Activated naive CD4-positive, alpha-beta T cell treated with anti-CD3 and anti-CD28 coated beads, Interleukin-2, amount 50 U/mL, for 24 hours (primary cell): Measurements from ENCODE around the gene PEX5L.
A peak's percentile ranks its signal among the peaks of the same experiment; 100 is the strongest.
"Not testable (repeated sequence)": the region's sequence is repeated elsewhere in the genome, so short reads cannot be mapped to it uniquely, and the experiment has no call there.

Source experiments
- H3K27ac Mint-ChIP-seq: one replicate; pipeline ENCODE4 v1.8.0; 2021; ENCODE audit warnings: mild to moderate bottlenecking, mixed read lengths
- H3K27me3 Mint-ChIP-seq: one replicate; pipeline ENCODE4 v1.8.0; 2021; ENCODE audit warnings: mixed read lengths
- H3K36me3 Mint-ChIP-seq: one replicate; pipeline ENCODE4 v1.8.0; 2021; ENCODE audit warnings: mixed read lengths
- H3K4me1 Mint-ChIP-seq: one replicate; pipeline ENCODE4 v1.8.0; 2021; ENCODE audit warnings: mixed read lengths
- H3K4me3 Mint-ChIP-seq: one replicate; pipeline ENCODE4 v1.8.0; 2021; ENCODE audit warnings: mild to moderate bottlenecking, mixed read lengths
- H3K9me3 Mint-ChIP-seq: one replicate; pipeline ENCODE4 v1.8.0; 2021; ENCODE audit warnings: mixed read lengths

PEX5L gene

GRCh38 chr3:180036671-180037455 lies at the start of gene PEX5L:
Gene PEX5L, minus strand, starts transcription at chr3:180036937. Its CDS starts 338 bp downstream, at chr3:180036599.
- Mint-ChIP-seq H3K4me1 (peaks cover 15% of the 10 kb centered on the region), H3K4me3 (peak within 1 kb of the TSS; percentile 72), H3K27me3 (peaks cover 41% of the 10 kb centered on the region), H3K9me3 (peaks cover 12% of the 10 kb centered on the region), H3K27ac (no peak within 1 kb of the TSS), H3K36me3 (no peaks in the 10 kb centered on the region)

GRCh38 chr3:180085122-180085710 lies 48.5 kb upstream of the PEX5L start:
- no peaks in the 10 kb centered on the region for H3K4me1 Mint-ChIP-seq
- H3K4me3 Mint-ChIP-seq, result no peak overlapping the region
- H3K27ac Mint-ChIP-seq, result no peak overlapping the region
- no peaks in the 10 kb centered on the region for H3K36me3 Mint-ChIP-seq
- peaks cover 8% of the 10 kb centered on the region for H3K9me3 Mint-ChIP-seq
- H3K27me3 Mint-ChIP-seq, result no peaks in the 10 kb centered on the region

GRCh38 chr3:180082699-180083098 lies 46.0 kb upstream of the PEX5L start:
- H3K4me3 Mint-ChIP-seq, result no peak overlapping the region
- H3K27me3 Mint-ChIP-seq, result no peaks in the 10 kb centered on the region
- no peaks in the 10 kb centered on the region for H3K4me1 Mint-ChIP-seq
- no peaks in the 10 kb centered on the region for H3K36me3 Mint-ChIP-seq
- no peak overlapping the region for H3K27ac Mint-ChIP-seq
- H3K9me3 Mint-ChIP-seq, result peaks cover 13% of the 10 kb centered on the region

GRCh38 chr3:180078592-180078991 lies 41.9 kb upstream of the PEX5L start:
- H3K9me3 Mint-ChIP-seq, result peaks cover 16% of the 10 kb centered on the region
- no peak overlapping the region for H3K4me3 Mint-ChIP-seq
- no peaks in the 10 kb centered on the region for H3K4me1 Mint-ChIP-seq
- peaks cover 3% of the 10 kb centered on the region for H3K27me3 Mint-ChIP-seq
- H3K36me3 Mint-ChIP-seq, result no peaks in the 10 kb centered on the region
- H3K27ac Mint-ChIP-seq, result no peak overlapping the region

GRCh38 chr3:180073561-180073960 lies 36.8 kb upstream of the PEX5L start:
- Mint-ChIP-seq H3K4me1 (no peaks in the 10 kb centered on the region), H3K27me3 (peaks cover 3% of the 10 kb centered on the region), H3K27ac (no peak overlapping the region), H3K4me3 (no peak overlapping the region), H3K36me3 (no peaks in the 10 kb centered on the region), H3K9me3 (peaks cover 3% of the 10 kb centered on the region)

- Mint-ChIP-seq H3K4me3 (no peak overlapping the region), H3K36me3 (no peaks in the 10 kb centered on the region), H3K27ac (no peak overlapping the region), H3K4me1 (no peaks in the 10 kb centered on the region), H3K27me3 (peaks cover 3% of the 10 kb centered on the region), H3K9me3 (peaks cover 3% of the 10 kb centered on the region)
These were observed 36.0 kb upstream of the PEX5L start for GRCh38 chr3:180072786-180073185.

GRCh38 chr3:180070925-180071324 lies 34.2 kb upstream of the PEX5L start:
- Mint-ChIP-seq H3K9me3 (peaks cover 3% of the 10 kb centered on the region), H3K36me3 (no peaks in the 10 kb centered on the region)

GRCh38 chr3:180068023-180068422 lies 31.3 kb upstream of the PEX5L start:
- no peaks in the 10 kb centered on the region for H3K9me3 Mint-ChIP-seq
- H3K27me3 Mint-ChIP-seq, result peaks cover 2% of the 10 kb centered on the region
- H3K4me1 Mint-ChIP-seq, result no peaks in the 10 kb centered on the region
- H3K36me3 Mint-ChIP-seq, result no peaks in the 10 kb centered on the region
- no peak overlapping the region for H3K27ac Mint-ChIP-seq
- H3K4me3 Mint-ChIP-seq, result no peak overlapping the region

More at GRCh38 chr3:180070925-180071324, 34.2 kb upstream of the PEX5L start:
- no peaks in the 10 kb centered on the region for H3K4me1 Mint-ChIP-seq
- H3K4me3 Mint-ChIP-seq, result no peak overlapping the region
- H3K27me3 Mint-ChIP-seq, result peaks cover 3% of the 10 kb centered on the region
- no peak overlapping the region for H3K27ac Mint-ChIP-seq

GRCh38 chr3:180066598-180066997 lies 29.9 kb upstream of the PEX5L start:
- Mint-ChIP-seq H3K4me1 (no peaks in the 10 kb centered on the region), H3K9me3 (no peaks in the 10 kb centered on the region), H3K36me3 (no peaks in the 10 kb centered on the region), H3K27ac (no peak overlapping the region), H3K4me3 (no peak overlapping the region), H3K27me3 (peaks cover 2% of the 10 kb centered on the region)

GRCh38 chr3:180063783-180064182 lies 27.0 kb upstream of the PEX5L start:
- Mint-ChIP-seq H3K9me3 (no peaks in the 10 kb centered on the region), H3K36me3 (no peaks in the 10 kb centered on the region), H3K4me1 (no peaks in the 10 kb centered on the region), H3K4me3 (no peak overlapping the region), H3K27ac (no peak overlapping the region), H3K27me3 (peaks cover 2% of the 10 kb centered on the region)

- Mint-ChIP-seq H3K27me3 (peaks cover 2% of the 10 kb centered on the region), H3K27ac (no peak overlapping the region), H3K4me1 (no peaks in the 10 kb centered on the region), H3K9me3 (no peaks in the 10 kb centered on the region), H3K4me3 (no peak overlapping the region), H3K36me3 (no peaks in the 10 kb centered on the region)
These were observed 26.0 kb upstream of the PEX5L start for GRCh38 chr3:180062771-180063170.

GRCh38 chr3:180059356-180059755 lies 22.6 kb upstream of the PEX5L start:
- Mint-ChIP-seq H3K9me3 (no peaks in the 10 kb centered on the region), H3K27me3 (peaks cover 2% of the 10 kb centered on the region), H3K36me3 (no peaks in the 10 kb centered on the region), H3K4me1 (no peaks in the 10 kb centered on the region), H3K4me3 (no peak overlapping the region), H3K27ac (no peak overlapping the region)

GRCh38 chr3:180058238-180058637 lies 21.5 kb upstream of the PEX5L start:
- Mint-ChIP-seq H3K9me3 (no peaks in the 10 kb centered on the region), H3K4me1 (no peaks in the 10 kb centered on the region), H3K27ac (no peak overlapping the region), H3K36me3 (no peaks in the 10 kb centered on the region), H3K4me3 (no peak overlapping the region), H3K27me3 (peaks cover 2% of the 10 kb centered on the region)

GRCh38 chr3:180055656-180056055 lies 18.9 kb upstream of the PEX5L start:
- not testable (repeated sequence) for H3K36me3 Mint-ChIP-seq, H3K4me3 Mint-ChIP-seq

GRCh38 chr3:180049391-180049790 lies 12.7 kb upstream of the PEX5L start:
- Mint-ChIP-seq H3K36me3 (no peaks in the 10 kb centered on the region), H3K27ac (no peak overlapping the region), H3K4me1 (no peaks in the 10 kb centered on the region), H3K27me3 (peaks cover 2% of the 10 kb centered on the region), H3K4me3 (no peak overlapping the region), H3K9me3 (no peaks in the 10 kb centered on the region)

More at GRCh38 chr3:180055656-180056055, 18.9 kb upstream of the PEX5L start:
- not testable (repeated sequence) for H3K4me1 Mint-ChIP-seq, H3K27me3 Mint-ChIP-seq, H3K9me3 Mint-ChIP-seq, H3K27ac Mint-ChIP-seq

GRCh38 chr3:180048840-180049239 lies 12.1 kb upstream of the PEX5L start:
- Mint-ChIP-seq H3K27me3 (peaks cover 2% of the 10 kb centered on the region), H3K4me1 (no peaks in the 10 kb centered on the region), H3K9me3 (no peaks in the 10 kb centered on the region), H3K4me3 (no peak overlapping the region), H3K27ac (no peak overlapping the region), H3K36me3 (no peaks in the 10 kb centered on the region)
